Measurements from ENCODE around the gene XRCC6.

The XRCC6 gene

GRCh38 chr22:41696703-41697102 lies 75.6 kb downstream of the XRCC6 start:
- H3K4me3 ChIP-seq (ENCODE audit: low read depth, low read length): no peak overlapping the region
- TF ChIP-seq, protein P1, sequence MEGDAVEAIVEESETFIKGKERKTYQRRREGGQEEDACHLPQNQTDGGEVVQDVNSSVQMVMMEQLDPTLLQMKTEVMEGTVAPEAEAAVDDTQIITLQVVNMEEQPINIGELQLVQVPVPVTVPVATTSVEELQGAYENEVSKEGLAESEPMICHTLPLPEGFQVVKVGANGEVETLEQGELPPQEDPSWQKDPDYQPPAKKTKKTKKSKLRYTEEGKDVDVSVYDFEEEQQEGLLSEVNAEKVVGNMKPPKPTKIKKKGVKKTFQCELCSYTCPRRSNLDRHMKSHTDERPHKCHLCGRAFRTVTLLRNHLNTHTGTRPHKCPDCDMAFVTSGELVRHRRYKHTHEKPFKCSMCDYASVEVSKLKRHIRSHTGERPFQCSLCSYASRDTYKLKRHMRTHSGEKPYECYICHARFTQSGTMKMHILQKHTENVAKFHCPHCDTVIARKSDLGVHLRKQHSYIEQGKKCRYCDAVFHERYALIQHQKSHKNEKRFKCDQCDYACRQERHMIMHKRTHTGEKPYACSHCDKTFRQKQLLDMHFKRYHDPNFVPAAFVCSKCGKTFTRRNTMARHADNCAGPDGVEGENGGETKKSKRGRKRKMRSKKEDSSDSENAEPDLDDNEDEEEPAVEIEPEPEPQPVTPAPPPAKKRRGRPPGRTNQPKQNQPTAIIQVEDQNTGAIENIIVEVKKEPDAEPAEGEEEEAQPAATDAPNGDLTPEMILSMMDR (conservative IDR thresholded peaks at IDR 0.05; ENCODE audit: low read depth, low read length): no peak
- DNase-seq (ENCODE audit: low read depth): no peak

DNA sequence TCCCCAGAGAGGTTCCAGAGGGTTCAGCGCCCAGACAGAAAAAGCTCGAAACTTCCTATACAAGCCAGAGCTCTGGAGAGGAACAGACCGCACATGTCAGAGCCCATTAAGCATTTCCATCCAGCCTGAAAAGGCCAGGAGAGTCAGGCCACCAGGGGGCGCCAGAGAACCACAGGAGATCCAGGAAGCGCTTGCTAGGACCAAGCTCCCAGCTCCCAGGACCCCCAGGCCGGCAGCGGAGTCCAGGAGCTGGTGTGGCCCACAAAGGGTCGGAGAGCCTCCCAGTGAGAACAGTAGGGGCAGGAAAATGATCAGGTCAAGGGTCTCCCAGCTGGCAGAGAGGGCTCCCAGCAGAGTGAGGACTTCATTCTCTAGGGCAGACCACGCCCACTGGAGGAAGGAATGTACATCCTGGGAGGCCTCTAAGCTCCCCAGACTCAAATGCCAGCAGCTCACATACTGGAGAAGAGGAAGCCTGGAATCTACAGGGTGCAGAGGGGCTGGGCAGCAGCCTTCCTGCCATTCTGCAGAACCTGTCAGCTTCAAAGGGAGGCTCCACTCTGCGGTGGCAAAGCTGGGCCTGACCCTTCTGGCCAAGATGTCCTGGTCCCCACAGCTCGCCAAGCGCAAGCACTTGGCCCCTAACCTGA lies 76.2 kb downstream of the XRCC6 start:
- peak overlapping the region; percentile 48 for H3K4me3 ChIP-seq (ENCODE audit: low read depth, low read length)
- peak; percentile 93 for DNase-seq (ENCODE audit: low read depth)
- TF ChIP-seq, protein P1 (conservative IDR thresholded peaks at IDR 0.05; ENCODE audit: low read depth, low read length): peak; percentile 92

- TF ChIP-seq, protein P1 (conservative IDR thresholded peaks at IDR 0.05; ENCODE audit: low read depth, low read length): no peak
- peak within 1 kb of the TSS; percentile 30 for H3K4me3 ChIP-seq (ENCODE audit: low read depth, low read length)
- DNase-seq (ENCODE audit: low read depth): peak; percentile 79
Measured at GRCh38 chr22:41699264-41700107, 78.4 kb downstream of the XRCC6 start, which contains the start of gene MEI1. Gene MEI1, plus strand, starts transcription at chr22:41699503. Its CDS starts 36 bp downstream, at chr22:41699539.

- no peak for DNase-seq (ENCODE audit: low read depth)
- TF ChIP-seq, protein P1 (conservative IDR thresholded peaks at IDR 0.05; ENCODE audit: low read depth, low read length): no peak
Measured at GRCh38 chr22:41700108-41700364, 78.9 kb downstream of the XRCC6 start.

DNA sequence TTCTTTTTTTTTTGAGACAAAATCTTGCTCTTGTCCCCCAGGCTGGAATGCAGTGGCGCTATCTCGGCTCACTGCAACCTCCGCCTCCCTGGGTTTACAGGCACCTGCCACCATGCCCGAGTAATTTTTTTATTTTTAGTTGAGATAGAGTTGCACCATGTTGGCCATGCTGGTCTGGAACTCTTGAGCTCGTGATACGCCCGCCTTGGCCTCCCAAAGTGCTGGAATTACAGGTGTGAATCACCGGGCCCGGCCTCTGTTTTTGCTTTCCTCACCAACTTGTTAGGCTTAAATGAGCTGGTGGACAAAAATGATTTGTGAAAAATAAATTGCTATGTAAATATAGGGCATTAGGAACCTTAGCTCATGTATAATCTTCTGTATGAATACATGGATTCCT lies 81.7 kb downstream of the XRCC6 start:
- TF ChIP-seq, protein P1 (conservative IDR thresholded peaks at IDR 0.05; ENCODE audit: low read depth, low read length): no peak
- DNase-seq (ENCODE audit: low read depth): no peak
- H3K4me3 ChIP-seq (ENCODE audit: low read depth, low read length): no peak overlapping the region

More at GRCh38 chr22:41700108-41700364, 78.9 kb downstream of the XRCC6 start:
- H3K4me3 ChIP-seq (ENCODE audit: low read depth, low read length): no peak overlapping the region

GRCh38 chr22:41709341-41709740 lies 88.2 kb downstream of the XRCC6 start:
- no peak overlapping the region for H3K4me3 ChIP-seq (ENCODE audit: low read depth, low read length)
- DNase-seq (ENCODE audit: low read depth): no peak
- TF ChIP-seq, protein P1 (conservative IDR thresholded peaks at IDR 0.05; ENCODE audit: low read depth, low read length): no peak

All from choroid plexus epithelial cell (primary cell).